ENCODE measurements around the gene KRTAP10-9. TPM values are rescaled to one million over a fixed set of nuclear protein-coding genes. Genes with fewer than 3 reads are reported as not detected.
"Not testable (repeated sequence)": the region's sequence is repeated elsewhere in the genome, so short reads cannot be mapped to it uniquely, and the experiment has no call there.

The KRTAP10-9 gene
- total RNA-seq, 1 donor from 2014 or later: not detected

GRCh38 chr21:44653123-44653522 is 26.2 kb downstream of the KRTAP10-9 start:
- intact Hi-C loops (cut with DNase I): no loop called here

DNA sequence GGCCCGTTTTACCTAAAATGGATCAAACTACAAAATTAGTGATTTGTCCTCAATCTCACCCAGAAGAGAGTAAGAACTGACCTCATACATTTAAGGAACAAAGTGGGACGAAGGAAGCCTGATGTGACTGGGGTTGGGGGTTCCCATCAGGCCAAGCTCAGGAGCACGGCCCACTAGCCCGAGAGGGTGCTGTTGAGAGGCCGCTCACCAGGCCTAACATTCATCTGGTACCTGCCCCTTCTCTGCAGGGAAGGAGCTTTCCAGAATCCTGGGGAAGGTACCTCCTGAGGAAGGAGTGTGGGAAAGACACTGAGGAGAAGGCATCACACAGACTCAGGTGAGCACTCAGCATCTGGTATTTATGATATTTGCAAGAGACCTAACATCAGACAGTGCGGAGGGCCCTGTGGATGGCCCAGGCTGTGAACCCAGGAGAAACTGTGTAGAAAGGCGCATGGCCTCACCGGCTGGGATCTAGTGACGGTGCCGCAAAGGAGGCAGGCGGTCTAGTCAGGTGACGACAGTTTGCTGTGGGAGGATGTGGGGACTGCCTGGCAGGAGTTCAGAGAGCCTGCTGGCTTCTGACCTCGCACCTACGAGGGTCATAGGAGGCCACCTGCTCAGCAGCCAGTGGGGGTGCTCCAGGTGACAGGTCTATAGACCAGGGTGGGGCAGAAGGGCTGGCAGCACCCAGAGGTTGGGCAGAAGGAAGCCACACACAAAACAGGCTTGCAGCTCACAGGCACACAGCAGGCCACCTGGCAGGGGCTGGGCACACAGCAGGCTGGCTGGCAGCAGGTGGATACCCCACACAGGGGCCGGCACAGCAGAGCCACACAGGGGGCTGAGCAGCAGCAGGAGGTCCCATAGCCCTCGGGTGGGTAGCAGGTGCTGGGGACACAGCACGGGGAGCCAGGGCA is 27.0 kb downstream of the KRTAP10-9 start:
- ATAC-seq (no peak), DNase-seq (ENCODE audit: low spot score) (peak; percentile 43)
- intact Hi-C loops (cut with DNase I): no loop called here

More at GRCh38 chr21:44653123-44653522, 26.2 kb downstream of the KRTAP10-9 start:
- no peak for ATAC-seq
- peak; percentile 46 for DNase-seq (ENCODE audit: low spot score)

- no peak for ATAC-seq
- peak; percentile 12 for DNase-seq (ENCODE audit: low spot score)
- intact Hi-C loops (cut with DNase I): no loop called here
Observed at GRCh38 chr21:44654576-44655175, 27.8 kb downstream of the KRTAP10-9 start, which contains the start of gene KRTAP12-4. Gene KRTAP12-4 (minus strand): TSS chr21:44654659. CDS start chr21:44654614, 45 bp downstream.

- ATAC-seq (no peak), DNase-seq (ENCODE audit: low spot score) (peak; percentile 36)
- intact Hi-C loops (cut with DNase I): no loop called here
Observed at GRCh38 chr21:44656868-44657267, 30.0 kb downstream of the KRTAP10-9 start.

DNA sequence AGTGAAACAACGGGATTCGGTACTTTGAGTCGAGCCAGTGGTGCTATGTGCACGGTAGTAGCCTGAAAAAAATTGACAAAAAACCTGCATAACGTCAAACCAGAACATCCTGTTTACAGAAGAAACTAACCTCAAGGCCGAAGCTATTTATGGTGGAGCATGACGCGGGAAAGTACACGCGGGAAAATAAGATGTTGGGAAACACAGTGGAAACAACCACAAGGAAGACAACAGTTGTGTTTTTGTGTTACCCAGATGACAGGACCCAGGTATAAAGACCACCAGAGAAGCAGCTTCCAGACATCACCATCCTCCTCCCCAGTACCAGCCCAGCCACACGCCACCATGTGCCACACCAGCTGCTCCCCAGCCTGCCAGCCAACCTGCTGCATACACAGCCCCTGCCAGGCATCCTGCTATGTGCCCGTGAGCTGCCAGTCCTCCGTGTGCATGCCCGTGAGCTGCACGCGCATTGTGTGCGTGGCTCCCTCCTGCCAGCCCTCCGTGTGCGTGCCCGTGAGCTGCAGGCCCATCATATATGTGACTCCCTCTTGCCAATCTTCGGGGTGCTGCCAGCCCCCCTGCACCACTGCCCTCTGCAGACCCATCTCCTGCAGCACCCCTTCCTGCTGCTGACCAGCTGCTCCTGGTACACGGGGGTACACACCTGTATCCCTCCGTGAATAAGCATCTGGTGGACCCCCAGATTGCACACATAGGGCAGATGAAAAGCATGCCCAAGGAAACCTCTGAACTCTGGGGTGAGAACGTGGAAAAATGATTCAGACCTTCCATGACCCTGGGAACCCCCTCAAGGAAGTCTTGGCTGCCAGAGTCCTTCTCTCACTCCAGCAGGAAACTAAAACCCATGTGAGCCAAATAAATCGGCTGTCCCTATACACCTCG is 31.0 kb downstream of the KRTAP10-9 start, which contains the start of gene KRTAP12-3:
Gene KRTAP12-3 (plus strand): TSS at position 298 of the 906 bp plus-strand sequence. CDS start 48 bp downstream, at position 346.
- intact Hi-C loops (cut with DNase I): no loop called here
- peak; percentile 15 for ATAC-seq

GRCh38 chr21:44658541-44658910 is 31.6 kb downstream of the KRTAP10-9 start:
- no peak for ATAC-seq
- intact Hi-C loops (cut with DNase I): no loop called here
- DNase-seq (ENCODE audit: low spot score): no peak

More for the DNA sequence above, 31.0 kb downstream of the KRTAP10-9 start, which contains the start of gene KRTAP12-3:
- DNase-seq (ENCODE audit: low spot score): peak; percentile 36

GRCh38 chr21:44658913-44659595 is 32.2 kb downstream of the KRTAP10-9 start:
- intact Hi-C loops (cut with DNase I): no loop called here
- DNase-seq (ENCODE audit: low spot score): peak; percentile 17
- ATAC-seq: no peak

GRCh38 chr21:44661567-44661966 is 34.7 kb downstream of the KRTAP10-9 start:
- ATAC-seq; intact Hi-C loops (cut with DNase I): not testable (repeated sequence)
- peak; percentile 15 for DNase-seq (ENCODE audit: low spot score)

DNA sequence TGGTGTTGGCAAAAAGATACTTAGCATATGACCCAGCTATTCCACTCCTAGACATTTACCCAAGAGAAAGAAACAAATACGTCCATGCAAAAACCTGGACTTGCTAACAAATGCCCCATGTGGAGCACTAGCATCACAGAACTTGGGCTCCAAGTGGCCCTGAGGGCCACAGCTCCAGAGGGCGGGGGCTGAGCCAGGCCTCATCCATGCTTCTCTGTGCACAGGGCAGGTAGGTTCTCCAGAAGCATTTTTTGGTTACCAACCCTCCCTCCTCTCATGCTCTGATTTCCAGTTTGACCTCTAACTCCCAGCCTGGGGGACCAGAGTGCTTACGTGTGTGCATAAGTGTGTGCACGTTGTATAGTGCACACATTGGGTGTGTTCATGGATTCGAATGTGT is 37.8 kb downstream of the KRTAP10-9 start:
- peak; percentile 19 for DNase-seq (ENCODE audit: low spot score)
- no peak for ATAC-seq

GRCh38 chr21:44666401-44667320 is 39.8 kb downstream of the KRTAP10-9 start, which contains the start of gene KRTAP12-2:
Gene KRTAP12-2 (minus strand): TSS chr21:44666927. CDS start chr21:44666886, 41 bp downstream.
- intact Hi-C loops (cut with DNase I): no loop called here
- ATAC-seq (no peak), DNase-seq (ENCODE audit: low spot score) (peak; percentile 17)

More for the DNA sequence above, 37.8 kb downstream of the KRTAP10-9 start:
- intact Hi-C loops (cut with DNase I): no loop called here

DNA sequence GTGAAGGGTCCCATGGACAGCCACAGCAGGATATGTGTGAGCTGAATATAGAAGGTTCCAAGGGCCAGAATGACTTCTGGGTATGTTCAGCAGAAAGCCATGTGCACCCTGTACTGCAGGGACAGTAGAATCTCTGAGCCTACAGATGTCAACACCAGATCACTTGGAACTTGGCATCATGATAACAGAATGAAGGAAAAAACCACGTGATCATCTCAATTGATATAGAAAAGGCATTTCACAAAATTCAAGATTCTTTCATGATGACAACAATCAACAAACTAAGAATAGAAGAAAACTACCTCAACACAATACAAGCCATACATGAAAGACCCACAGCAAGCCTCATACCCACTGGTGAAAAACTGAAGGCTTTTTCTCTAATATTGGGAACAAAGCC is 40.7 kb downstream of the KRTAP10-9 start:
- no peak for DNase-seq (ENCODE audit: low spot score)
- intact Hi-C loops (cut with DNase I): no loop called here
- no peak for ATAC-seq

DNA sequence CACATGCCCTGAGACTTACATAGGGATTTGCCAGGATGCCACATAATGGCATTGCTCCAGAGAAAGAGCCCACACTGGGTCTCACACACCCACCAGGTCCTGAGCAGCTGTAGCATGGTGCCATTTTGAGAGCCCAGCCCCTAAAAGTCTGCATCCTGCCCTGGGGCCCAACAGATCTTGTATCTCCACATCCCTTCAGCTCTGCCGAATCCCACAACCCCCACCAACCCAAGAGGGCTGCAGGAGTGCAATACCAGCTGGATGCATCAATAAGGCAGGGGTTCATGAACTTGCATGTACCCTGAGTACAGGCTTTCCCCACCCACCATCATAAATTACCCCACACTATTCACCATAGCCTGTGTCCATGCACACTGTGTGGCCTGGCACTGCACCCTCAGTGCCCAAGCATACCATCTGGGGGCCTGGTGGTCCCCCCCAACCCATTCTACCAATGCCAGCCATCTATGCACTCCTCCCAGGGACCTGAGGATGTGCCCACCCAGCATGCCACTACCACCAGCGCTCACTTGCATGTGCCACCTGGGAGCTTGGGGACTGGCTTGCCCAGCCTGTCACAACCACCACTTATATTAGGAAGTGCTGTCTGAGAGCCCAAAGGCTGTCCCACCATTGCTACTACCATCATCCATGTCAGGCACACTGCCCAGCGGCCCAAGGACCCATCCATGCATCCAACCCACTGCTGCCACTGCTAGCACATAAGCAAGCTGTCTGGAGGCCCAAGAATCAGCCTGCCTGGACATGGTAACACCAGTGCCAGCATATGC is 43.9 kb downstream of the KRTAP10-9 start:
- DNase-seq (ENCODE audit: low spot score) (peak; percentile 23), ATAC-seq (no peak)
- intact Hi-C loops (cut with DNase I): no loop called here

- DNase-seq (ENCODE audit: low spot score) (no peak), ATAC-seq (no peak)
- intact Hi-C loops (cut with DNase I): no loop called here
Observed at GRCh38 chr21:44671911-44672310, 45.0 kb downstream of the KRTAP10-9 start.

DNA sequence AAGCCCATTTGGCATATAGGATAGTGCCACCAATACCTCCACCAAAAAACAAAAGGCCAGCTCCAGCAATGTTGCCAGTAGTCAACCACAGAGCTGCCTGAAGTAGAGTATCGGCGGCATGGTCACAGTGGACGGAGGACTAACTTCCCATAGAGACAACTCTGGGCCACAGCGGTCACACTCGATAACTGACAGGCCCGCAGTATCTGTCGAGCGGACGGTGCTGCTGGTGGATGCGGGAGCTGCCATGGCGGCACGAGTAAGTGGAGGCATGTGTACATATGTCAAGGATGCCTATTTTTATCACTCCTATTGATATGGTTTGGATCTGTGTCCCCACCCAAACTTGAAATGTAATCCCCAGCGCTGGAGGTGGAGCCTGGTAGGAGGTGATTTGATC is 51.0 kb downstream of the KRTAP10-9 start:
- DNase-seq (ENCODE audit: low spot score): peak; percentile 23
- ATAC-seq: no peak

More for the DNA sequence above, 51.0 kb downstream of the KRTAP10-9 start:
- intact Hi-C loops (cut with DNase I): no loop called here

Measured in sciatic nerve (tissue), 2 donors.